ENCODE data around the gene MAP4. TPM values are rescaled to one million over a fixed set of nuclear protein-coding genes. Genes with fewer than 3 reads are reported as not detected.

The MAP4 gene
- total RNA-seq, 4 donors from 2014 or later, result 214 to 351 (median 231) TPM

- Histone ChIP-seq H3K9me3 (no peaks in the 10 kb centered on the region), H3K4me1 (peaks cover 0 to 29% (median 14%) of the 10 kb centered on the region in 3 donors), H3K36me3 (peaks cover 0 to 45% of the 10 kb centered on the region in 2 donors), H3K4me3 (no peak overlapping the region), H3K27me3 (no peaks in the 10 kb centered on the region), H3K27ac (peak overlapping the region in 1 of 4 donors; percentile 99)
- ATAC-seq, result no peak
- WGBS, 2 donors (ENCODE audit: low coverage in 1 of 2), result 67 to 100% methylated on average over 1 of the region's 1 CpG
- TF ChIP-seq CTCF (IDR thresholded peaks at IDR 0.05), result no peak
- no peak for TF ChIP-seq POLR2A (IDR thresholded peaks at IDR 0.05)
- TF ChIP-seq POLR2AphosphoS5 (IDR thresholded peaks at IDR 0.05), result no peak
- no peak for TF ChIP-seq EP300 (IDR thresholded peaks at IDR 0.05)
Measured at GRCh38 chr3:47804577-47804976, 211.6 kb downstream of the MAP4 start.

DNA sequence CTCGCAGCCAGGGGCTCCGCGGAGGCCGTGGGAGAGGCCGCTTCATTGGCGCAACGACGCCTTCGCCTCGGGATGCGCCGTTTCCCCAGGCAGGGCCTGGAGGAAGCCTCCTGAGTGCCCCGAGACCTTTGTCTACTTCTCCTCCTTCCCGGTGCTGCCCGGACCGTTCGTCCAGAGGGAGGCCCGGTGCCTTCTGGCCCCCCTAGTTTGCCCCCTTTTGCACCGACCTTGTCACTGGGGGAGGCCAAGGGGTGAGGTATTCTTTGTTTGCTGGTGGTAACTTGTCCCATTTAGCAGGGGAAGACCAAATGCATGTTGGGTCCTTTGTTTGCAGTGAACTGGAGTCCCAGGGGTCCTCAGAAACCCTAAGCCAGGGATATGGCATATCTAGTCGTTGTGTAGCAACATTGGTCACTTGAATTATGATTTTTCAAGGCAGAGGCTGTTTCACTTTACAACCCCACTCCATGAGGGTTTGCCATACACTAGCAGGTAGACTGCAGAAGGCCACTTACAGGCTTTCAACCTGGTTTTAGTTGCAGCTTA, 212.7 kb downstream of the MAP4 start:
- no peak for ATAC-seq
- H3K27ac ChIP-seq, result peak overlapping the region; percentile 93 to 99 (median 96)
- peaks cover 0 to 35% of the 10 kb centered on the region in 2 donors for H3K36me3 ChIP-seq
- H3K27me3 ChIP-seq, result no peaks in the 10 kb centered on the region
- WGBS, 2 donors (ENCODE audit: low coverage in 1 of 2), result 0% methylated on average over 3 to 10 of the region's 20 CpGs
- H3K4me3 ChIP-seq, result peak overlapping the region; percentile 83 to 95
- H3K9me3 ChIP-seq, result no peaks in the 10 kb centered on the region
- H3K4me1 ChIP-seq, result peaks cover 0 to 29% (median 14%) of the 10 kb centered on the region in 3 donors
- no peak for TF ChIP-seq POLR2AphosphoS5 (IDR thresholded peaks at IDR 0.05)
- no peak for TF ChIP-seq EP300 (IDR thresholded peaks at IDR 0.05)
- TF ChIP-seq CTCF (IDR thresholded peaks at IDR 0.05), result no peak
- TF ChIP-seq POLR2A (IDR thresholded peaks at IDR 0.05), result no peak

DNA sequence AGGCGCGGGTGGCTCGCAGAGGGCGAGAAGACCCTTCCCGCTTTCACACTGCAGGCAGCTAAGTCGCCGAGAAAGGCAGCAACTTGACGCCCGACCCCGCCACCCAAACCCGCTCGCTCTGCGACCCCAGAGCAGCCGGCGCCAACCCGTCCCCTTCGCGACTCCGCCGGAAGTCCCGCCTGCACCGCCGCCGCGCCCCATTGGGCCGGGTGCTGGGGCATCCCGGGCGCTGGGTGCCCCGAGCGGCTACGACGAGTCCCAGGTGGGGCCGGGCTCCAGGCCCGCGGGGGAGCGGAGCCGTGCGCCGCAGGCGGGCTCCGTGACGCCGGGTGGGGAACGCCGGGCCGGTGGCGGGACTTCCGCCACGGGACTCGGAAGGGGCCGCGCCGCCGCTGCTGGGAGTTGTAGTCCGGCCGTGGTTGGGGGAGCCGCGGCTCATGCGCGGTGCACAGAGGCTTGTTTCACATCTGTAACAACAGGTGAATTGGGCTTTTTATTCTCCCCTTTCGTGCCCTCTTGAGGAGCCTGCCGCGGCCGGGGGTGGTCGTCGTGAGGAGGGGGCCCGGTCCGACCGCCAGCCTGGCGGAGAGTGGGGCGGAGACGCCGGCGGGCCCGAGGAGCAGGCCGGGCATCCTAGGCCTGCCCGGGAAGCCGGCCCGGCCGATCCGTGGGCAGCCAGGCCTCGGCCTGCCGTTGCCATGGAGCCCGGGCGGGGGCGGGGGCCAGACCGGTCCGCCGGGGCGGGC, 213.3 kb downstream of the MAP4 start, which contains the start of gene DHX30:
TSS of gene DHX30 (plus strand) at position 405 of the 746 bp plus-strand sequence. CDS start 7,546 bp downstream, outside the sequence.
- 0% methylated on average over 3 of the region's 90 CpGs; no CpG with 5 or more reads in 1 of the 2 donors for WGBS, 2 donors (ENCODE audit: low coverage in 1 of 2)
- Histone ChIP-seq H3K4me3 (peak within 1 kb of the TSS; percentile 83 to 95), H3K27ac (peak within 1 kb of the TSS; percentile 93 to 99 (median 96)), H3K27me3 (no peaks in the 10 kb centered on the region), H3K9me3 (no peaks in the 10 kb centered on the region), H3K4me1 (peaks cover 0 to 29% (median 14%) of the 10 kb centered on the region in 3 donors), H3K36me3 (peaks cover 0 to 28% of the 10 kb centered on the region in 2 donors)
- TF ChIP-seq POLR2AphosphoS5 (IDR thresholded peaks at IDR 0.05), result peak; percentile 47
- peak in 1 of 4 experiments; percentile 23 for TF ChIP-seq CTCF (IDR thresholded peaks at IDR 0.05)
- no peak for TF ChIP-seq EP300 (IDR thresholded peaks at IDR 0.05)
- peak; percentile 77 to 86 for TF ChIP-seq POLR2A (IDR thresholded peaks at IDR 0.05)
- ATAC-seq, result peak; percentile 96

Small RNA genes within 50 kb of the gene (small RNA-seq; reads per million reads assigned to genes)
- gene AC124916.2 (0 reads per million in 4 donors), gene MIR1226 (0.09 to 2.2 (median 0.76) reads per million in 4 donors), gene RF00019 (0 reads per million in 4 donors), gene RF02271 (0 reads per million in 4 donors)

Other genes starting within 250 kb of the MAP4 start
- gene SMARCC1, start 234.5 kb downstream of the MAP4 start, total RNA-seq, result 10 to 100 TPM; 38.5 to 68.2 (median 49.1) TPM
- gene DHX30, start 213.3 kb downstream of the MAP4 start, total RNA-seq, result 10 to 100 TPM; 63.7 to 89.5 (median 65.4) TPM
- gene CDC25A, start 172.0 kb upstream of the MAP4 start, total RNA-seq, result 1 to 10 TPM in 1 of 4 donors, under 1 TPM in 1, not detected in 2; 0.40 to 1.7 TPM
- gene CAMP, start 207.1 kb upstream of the MAP4 start, total RNA-seq, result not detected
- 10 to 100 TPM in 1 of 4 donors, 1 to 10 TPM in 3; 5.8 to 16.2 (median 8.0) TPM for gene ZNF589, start 224.7 kb upstream of the MAP4 start, total RNA-seq

Measured in gastroesophageal sphincter (tissue), 4 donors.